Activated CD4-positive, CD25-positive, alpha-beta regulatory T cell treated with anti-CD3 and anti-CD28 coated beads, Interleukin-2, amount 50 U/mL, for 16 hours (primary cell): ENCODE data around the gene HTRA2.
"Not testable (repeated sequence)": the region's sequence is repeated elsewhere in the genome, so short reads cannot be mapped to it uniquely, and the experiment has no call there.

Source experiments
- DNase-seq: peaks from one replicate; pipeline ENCODE4 v3.0.0-alpha.2; 2020; ENCODE audit warnings: low read depth, low spot score

Gene HTRA2

DNA sequence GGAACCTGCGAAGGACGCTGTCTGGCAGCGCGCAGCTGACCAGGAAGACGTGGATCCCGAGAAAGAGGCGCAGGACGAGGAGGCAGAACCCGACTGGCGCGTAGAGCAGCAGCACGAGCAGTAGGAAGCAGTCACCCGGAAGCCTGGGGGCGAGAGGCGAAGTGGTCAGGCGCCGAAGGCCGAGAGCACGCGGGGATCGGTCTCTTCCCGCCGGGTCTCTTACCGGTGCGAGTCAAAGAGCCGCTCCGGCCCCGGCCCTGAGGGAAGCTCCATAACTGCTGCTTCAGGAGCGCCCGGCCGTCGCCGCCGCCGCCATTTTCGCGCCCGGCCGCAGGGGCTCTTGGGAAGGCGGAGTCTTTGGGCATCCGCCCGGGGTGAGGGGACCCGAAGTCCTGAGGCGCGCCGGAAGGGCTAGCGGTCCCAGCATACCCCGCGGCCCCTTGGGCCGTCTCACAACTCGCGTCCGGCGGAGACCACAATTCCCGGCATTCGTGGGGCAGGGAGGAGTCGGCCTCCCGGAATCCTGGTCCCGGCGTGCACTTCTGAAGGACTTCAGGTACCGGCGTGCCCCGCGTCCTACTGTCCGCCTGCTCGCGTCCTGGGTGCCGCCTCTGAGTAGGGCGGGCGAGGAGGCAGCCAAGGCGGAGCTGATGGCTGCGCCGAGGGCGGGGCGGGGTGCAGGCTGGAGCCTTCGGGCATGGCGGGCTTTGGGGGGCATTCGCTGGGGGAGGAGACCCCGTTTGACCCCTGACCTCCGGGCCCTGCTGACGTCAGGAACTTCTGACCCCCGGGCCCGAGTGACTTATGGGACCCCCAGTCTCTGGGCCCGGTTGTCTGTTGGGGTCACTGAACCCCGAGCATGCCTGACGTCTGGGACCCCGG lies at the start of gene HTRA2, which contains the start of gene AUP1:
TSS of gene HTRA2 (plus strand) at position 577 of the 882 bp plus-strand sequence. CDS start at position 651, 74 bp downstream.
TSS of gene AUP1 (minus strand) at position 350 of the 882 bp plus-strand sequence. CDS start at position 273, 77 bp downstream.
- DNase-seq: peak; percentile 76

DNA sequence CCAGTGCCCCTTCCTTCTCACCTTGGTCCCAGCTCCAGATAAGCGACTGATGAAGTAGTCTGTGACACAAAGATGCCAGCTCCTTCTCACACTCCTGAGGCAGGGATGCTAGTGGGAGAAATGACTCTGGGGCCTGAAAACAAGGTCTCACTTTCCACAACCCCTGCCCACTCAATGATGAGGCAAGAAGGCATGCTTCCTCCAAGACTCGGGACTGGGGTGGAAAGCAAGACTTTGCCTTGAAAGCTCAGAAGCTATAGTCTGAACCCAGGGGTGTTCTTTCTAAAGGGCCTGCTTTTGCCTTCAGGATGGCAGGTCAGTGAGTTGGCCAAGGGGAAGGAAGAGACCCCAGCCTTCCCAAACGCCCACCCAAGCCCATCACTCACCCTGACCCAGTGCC lies 48.3 kb upstream of the HTRA2 start:
- no peak for DNase-seq

DNA sequence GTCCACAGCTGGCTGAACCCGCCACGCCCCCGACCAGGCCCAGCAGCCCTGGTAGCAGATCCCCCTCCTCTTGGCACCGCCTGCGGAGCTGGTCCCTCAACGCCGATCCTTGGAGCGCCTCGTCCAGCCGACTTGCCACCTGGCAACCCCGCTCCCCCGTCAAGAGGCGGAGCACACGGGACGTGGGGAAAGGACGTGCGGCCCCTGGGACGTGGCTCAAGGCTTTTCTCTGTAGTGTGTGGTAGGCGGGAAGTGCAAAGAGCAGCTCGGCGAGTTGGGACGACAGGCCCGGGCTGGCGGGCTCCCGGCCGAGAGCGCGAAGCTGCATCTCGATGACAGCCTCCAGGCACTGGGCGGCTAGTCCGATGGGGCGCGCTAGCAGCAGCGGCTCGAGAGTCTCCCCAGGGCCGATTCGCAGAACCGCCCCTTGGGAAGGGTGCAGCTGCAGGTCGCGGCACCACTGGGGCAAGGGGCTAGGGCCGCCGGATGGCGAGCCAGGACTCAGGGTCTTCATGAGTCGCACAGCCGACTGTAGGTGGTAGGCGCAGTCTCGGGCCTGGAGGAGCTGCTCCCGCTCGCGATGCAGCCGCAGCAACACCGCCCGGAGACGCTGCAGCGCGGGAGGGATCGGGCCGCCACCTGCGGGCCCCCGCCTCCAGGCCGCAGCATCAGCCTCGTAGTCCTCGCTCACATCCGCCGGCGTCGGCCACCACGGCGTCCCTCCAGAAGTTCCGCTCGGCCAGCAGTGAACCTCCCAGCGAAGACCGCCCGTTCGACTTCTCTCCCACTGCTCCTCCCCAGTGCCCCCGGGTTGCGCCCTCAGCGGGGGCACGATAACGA lies 47.6 kb upstream of the HTRA2 start:
- peak; percentile 16 for DNase-seq

DNA sequence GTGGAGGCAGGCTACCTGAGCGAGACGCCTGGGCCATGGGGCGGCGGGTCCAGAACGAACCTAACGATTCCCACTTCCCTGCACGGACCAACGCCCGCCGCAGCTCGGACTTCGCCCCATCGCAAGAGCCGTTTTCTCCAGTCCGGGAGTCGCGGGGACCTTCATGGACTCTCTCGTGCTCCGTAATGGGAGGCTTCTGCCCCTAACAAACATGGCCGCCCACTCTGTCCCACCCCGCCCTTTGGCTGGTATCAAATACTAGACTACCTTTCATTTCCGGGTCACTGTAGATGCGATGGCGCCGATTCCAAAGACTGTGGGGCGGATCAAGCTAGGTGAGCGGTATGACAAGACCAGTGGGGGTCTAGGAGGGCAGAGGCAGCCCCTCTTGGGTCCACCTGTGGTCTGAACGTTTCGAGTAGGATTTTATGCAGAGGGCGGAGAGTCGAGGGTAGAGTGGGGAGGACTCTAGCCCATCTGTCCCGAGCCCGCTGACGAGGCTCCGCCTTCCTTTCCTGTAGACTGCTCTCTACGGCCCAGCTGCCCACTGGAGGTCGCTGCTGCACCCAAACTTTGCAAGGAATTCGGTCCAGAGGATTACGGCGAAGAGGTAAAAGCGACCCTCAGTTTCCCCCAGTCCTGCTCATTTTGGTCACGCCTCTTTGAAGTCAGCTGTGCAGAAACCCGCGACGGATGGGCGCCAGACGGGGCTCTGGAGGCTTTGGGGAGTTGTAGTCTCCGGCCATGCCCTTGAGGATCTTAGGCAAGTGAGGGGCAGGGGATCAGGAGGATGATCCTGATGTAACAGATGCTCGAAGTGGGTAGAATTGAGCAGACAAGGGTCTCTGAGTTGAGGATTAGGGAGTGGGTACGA lies 46.7 kb upstream of the HTRA2 start, which contains the start of the genes CCDC142 and TTC31:
TSS of gene CCDC142 (minus strand) at position 198 of the 874 bp plus-strand sequence. CDS start at position 37, 161 bp downstream.
TSS of gene TTC31 (plus strand) at position 281 of the 874 bp plus-strand sequence. CDS start at position 296, 15 bp downstream.
- peak; percentile 87 for DNase-seq

DNA sequence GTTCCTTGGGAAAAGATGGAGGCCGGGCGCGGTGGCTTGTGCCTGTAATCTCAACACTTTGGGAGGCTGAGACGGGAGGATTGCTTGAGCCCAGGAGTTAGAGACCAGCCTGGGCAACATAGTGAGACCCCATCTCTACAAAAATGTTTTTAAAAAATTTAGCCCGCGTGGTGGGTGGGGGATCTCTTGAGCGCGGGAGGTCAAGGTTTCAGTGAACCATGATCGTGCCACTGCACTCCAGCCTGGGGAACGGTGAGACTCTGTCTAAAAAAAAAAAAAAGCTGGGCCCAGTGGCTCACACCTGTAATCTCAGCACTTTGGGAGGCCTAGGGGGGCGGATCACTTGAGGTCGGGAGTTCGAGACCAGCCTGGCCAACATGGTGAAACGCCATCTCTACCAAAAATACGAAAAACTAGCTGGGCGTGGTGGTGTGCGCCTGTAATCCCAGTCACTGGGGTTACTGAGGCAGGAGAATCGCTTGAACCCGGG lies 46.0 kb upstream of the HTRA2 start:
- not testable (repeated sequence) for DNase-seq

DNA sequence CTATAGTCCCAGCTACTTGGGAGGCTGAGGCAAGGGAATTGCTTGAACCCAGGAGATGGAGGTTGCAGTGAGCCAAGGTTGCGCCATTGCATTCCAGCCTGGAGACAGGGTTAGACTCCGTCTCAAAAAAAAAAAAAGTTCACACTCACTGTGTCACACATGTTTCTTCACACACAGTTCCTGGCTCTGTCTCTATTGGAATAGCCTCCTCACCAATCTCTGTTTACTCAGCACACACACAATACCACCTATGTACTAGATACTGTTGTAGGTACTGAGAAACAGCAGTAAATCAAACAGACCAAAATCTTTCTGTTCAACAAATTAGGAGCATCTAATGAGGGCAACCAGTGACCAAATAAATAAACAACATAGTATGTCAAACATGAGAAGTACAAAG lies 43.6 kb upstream of the HTRA2 start:
- DNase-seq: no peak

DNA sequence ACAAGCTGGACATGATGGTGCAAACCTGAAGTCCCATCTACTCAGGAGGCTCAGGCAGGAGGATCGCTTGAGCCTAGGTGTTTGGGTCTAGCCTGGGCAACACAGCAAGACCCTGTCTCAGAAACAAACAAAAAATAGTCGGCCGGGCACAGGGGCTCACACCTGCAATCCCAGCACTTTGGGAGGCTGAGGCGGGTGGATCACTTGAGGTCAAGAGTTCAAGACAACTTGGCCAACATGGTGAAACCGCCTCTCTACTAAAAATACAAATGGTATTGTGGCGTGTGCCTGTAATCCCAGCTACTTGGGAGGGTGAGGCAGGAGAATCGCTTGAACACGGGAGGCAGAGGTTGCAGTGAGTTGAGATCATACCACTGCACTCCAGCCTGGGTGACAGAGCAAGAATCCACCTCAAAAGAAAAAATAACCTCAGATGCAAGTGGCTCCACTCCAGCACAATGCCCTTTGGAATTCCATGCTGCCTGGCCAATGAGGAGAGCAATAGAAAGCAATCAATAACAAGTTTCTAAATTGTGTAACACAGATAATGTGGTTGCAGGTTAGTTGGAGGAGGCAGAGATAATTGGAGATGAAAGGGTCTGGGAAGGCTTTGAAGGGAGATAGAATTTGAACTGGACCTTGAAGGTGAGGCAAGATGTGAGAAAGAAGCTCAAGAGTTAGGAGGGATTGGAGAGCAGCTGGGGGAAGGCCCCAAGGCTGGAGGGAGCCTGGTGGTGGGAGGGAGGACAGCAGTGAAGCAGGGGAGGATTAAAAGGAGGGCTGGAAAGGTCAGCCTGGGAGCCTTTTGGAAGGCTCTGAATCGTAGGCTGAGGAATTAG lies 40.9 kb upstream of the HTRA2 start:
- DNase-seq: no peak

DNA sequence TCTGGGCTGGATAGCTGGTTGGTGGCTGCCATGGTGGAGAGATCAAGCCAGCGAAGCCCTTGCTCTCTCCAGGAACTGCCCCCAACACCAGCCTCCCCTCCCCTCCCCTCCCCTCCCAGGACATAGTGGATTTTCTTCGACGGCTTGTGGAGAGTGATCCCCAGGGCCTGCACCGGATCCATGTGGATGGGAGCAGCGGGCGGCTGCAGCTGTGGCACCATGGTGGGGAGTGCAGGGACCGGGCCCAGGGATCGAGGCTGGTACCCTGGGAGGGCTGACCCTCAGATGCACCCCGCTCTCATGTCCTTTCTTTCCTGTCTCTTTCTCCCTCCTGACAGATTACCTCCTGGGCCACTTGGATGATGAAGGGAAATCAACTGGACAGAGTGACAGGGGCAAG lies 39.8 kb upstream of the HTRA2 start:
- no peak for DNase-seq

DNA sequence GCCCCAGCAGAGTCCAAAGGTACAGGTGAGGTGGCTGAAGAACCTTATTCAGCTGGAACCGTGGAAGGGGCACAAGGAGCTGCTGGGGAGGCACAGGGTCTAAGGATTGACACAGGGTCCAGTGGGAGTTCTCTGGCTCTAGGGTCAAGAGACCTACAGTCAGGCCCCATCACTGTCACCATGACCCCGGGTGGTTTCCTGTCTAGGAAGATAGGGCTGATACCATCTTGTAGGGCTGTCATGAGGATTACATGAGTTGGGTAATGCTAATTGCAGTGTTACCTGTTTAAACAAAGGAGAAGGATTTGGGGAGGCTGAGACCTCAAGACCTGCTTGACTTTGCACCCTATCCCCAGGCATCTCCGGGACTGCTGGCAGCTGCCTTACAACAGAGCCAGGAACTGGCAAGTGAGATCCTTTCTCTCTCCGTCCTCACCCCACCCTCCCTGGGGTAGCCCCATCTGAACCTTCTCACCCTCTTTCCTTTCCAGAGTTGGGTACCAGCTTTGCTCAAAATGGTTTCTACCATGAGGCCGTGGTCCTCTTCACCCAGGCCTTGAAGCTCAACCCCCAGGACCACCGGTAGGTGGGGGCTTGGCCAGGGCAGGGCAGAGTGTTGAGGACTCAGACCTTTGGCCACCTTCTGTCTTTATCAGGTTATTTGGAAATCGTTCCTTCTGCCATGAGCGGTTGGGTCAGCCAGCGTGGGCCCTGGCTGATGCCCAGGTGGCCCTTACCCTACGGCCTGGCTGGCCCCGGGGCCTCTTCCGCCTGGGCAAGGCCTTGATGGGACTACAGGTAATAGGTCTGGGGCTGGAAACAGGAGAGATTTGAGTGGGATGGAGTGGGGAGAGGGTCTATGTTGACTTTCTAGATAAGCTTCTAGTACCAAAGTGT lies 37.8 kb upstream of the HTRA2 start:
- DNase-seq: no peak

DNA sequence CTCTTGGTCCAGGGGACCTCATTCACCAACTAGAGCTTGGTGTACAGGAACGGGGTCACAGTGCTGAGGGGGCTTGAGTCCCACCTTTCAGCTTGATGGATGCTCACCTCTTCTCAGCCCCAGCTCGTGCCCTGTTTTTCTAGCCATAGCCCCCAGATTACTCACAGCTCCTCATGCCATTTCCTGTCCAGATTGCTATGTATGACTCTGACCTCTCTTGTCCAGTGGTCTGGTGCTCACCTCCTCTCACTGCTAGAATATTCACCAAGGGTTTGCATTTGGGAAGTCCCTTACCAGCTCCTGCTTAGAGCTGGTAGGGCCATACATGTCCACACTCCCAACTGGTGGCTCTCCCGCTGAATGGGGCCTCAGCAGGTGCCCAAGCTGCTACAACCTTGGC lies 36.2 kb upstream of the HTRA2 start:
- DNase-seq: no peak

DNA sequence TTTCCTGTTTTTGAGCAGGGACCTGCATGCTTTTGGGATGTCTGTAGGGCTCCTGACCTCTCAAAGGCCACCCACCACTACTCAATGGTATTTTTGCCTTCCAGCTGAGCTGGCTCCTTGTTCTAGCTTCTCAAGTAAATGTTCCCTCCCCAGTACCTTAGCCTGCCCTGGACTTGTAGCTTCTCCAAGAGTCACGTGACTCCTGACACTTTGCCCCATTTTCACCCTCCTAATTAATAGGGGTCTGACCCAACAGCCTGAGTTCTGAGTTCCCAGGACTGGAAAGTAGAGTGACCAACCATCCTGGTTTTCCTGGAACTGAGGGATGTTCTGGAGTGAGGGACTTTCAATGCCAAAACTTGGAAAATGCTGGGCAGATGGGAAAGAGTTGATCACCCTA lies 34.3 kb upstream of the HTRA2 start:
- DNase-seq: no peak

DNA sequence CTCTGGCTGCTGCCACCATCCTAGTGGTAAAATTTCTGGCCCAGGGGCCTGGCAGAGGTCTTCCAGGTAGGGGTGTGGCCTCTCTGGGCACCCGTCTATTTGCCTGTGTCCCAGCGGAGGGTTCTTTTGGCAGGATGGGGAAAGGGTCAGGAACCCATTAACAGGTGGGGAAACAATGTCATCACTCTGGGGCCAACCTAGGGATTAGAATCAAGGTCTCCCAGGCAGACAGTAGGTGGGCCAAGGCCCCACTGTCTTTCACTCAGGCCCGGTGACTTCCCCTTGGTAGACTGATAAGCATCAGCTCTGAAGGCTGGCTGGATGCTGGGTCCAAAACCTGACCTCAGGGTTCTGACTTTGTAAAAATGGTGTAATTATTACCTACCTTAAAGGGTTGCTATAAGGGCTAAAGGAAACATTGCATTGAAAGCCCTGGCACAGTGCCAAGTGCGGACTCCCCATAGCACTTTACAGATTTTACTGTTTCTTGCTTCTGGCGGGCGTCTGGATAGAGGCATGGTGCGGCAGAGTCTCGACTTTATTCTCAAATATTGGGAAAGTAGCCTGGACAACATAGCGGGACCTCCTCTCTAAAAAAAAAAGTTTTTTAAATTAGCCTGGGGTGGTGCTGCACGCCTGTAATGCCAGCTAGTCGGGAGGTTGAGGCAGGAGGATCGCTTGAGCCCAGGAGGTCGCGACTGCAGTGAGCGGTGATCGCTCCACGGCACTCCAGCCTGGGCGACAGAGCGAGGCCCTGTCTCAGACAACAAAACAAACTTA lies 32.5 kb upstream of the HTRA2 start:
- no peak for DNase-seq

DNA sequence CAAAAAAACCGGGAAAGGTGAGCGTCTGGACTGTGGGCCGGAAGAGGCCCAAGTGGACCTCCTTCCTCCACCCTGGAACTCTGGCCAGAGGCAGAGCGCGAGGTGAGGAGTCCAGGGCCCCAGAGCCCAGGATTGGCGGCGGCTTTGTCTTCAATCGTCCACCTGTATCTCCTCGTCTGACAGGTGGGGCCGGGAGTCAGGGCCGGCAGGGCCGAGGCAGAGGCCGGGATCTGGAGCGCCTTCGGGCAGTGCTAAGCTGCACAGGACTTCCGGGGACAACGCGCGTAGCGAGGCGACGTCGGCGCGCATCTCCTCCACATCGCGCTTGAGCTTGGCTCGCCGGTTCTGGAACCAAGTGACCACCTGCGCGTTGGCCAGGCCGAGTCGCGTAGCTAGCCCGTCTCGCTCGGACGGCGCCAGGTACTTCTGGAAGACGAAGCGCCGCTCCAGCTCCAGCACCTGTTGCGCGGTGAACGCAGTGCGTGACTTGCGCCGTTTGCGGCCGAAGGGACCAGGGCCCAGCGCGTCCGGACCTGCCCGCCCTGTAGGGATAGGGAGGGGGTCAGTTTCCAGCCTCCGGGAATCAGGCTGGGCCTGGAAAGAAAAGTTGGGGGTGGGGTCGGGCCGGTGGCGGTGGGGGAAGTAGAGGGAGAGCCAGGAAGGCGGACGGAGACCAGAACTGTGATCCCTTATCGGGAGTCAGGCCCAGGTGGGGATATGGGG lies 31.8 kb upstream of the HTRA2 start:
- no peak for DNase-seq

DNA sequence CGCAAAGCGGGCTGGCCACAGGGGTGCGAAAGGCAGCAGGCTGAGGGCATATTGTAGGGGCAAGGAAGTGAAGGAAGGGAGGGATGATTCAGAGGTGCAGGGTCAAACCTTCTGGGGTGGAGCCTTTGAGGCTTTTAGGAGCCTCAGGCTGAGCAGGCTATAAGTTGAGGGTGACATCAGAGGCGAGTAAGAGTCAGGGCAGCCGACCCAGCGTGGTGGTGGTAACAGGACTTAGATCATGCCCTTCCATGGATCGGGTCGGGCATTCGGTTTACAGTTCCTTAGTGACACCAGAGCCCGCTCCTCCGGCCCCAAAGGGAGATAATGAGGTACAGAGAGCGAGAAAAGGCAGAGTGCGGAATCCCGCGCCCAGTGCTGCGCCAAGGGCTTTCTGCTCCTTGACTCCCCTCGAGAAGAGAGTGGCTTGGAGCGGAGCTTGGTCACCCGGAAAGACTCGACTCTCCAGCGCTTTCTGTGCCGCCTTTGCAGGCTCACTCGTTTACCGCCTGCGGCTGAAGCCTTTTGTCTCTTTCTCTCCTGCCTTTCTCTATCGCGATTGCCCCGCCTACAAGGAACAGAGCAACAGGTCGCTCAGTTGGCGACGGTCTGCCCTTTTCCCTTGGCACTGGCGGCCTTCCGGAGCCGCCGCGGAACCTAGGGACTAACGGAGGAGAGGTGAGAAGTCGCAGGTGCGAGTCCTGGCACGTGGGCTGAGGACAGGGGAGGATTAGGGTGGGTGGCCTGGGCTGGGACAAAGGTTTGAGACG lies 31.1 kb upstream of the HTRA2 start:
- no peak for DNase-seq

DNA sequence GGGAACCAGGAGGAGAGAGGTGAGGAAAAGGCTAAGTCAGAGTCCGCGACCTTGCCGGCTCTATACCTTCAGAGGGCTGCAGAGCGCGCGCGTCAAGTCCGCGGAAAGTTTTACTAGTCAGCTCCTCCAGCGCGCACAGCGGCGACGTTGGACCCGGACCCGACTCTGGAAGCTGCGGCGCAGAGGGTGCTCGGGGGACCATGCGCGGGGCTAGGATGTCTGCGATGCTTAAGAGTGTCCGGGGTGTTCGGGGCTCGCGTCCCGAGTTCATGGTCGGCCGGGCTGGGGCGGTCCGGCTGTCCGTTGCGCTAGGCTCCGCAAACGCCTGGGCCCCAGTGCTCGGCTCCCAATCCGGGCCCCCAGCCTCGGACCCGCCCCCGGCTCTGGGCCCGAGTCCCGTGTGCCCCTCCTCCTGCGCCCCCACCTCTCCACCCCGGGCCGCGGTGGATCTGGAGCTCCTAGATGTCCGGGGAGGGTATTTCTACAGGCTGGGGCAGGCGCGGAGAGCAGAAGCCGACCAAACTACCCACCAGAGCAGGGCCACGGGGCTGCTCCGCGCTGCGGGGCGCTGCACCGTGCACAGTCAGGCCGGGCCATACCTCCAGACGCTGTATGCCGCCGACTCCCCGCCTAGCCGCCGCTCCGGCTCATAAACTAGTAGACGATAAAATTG lies 30.3 kb upstream of the HTRA2 start, which contains the start of gene LBX2:
TSS of gene LBX2 (minus strand) at position 337 of the 673 bp plus-strand sequence. CDS start at position 271, 66 bp downstream.
- DNase-seq: no peak

DNA sequence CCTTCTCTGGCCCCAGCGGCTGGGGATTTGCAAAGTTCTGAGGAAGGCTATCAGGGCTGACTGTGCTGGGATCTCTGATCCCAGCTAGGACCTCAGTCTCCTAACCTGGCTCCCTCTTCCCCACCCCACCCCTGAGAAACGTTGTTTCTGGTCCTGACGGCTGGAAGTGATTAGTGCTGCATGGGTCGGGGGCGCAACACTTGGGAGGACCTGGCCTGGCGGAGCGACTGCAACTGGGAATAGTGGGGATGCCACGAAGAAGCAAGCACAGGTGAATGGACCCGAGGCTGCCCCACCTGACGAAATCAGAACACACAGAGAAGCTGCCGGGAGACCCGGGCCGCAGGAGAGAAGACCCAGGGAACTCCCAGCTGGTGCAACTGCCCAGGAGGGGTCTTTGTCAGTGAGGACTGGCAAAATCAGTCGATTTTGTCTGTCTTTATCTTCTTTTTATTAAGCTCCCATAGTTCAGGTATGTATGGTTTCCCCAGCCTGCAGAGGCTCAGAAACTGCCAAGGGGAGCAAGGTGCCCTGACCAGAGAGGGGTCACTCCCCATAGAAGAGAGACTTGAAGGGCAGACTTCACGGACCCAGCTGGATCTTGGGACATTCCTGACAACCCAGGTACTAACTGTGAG lies 29.7 kb upstream of the HTRA2 start:
- DNase-seq: no peak
